ENCODE data around the gene MOCS1.

DNA sequence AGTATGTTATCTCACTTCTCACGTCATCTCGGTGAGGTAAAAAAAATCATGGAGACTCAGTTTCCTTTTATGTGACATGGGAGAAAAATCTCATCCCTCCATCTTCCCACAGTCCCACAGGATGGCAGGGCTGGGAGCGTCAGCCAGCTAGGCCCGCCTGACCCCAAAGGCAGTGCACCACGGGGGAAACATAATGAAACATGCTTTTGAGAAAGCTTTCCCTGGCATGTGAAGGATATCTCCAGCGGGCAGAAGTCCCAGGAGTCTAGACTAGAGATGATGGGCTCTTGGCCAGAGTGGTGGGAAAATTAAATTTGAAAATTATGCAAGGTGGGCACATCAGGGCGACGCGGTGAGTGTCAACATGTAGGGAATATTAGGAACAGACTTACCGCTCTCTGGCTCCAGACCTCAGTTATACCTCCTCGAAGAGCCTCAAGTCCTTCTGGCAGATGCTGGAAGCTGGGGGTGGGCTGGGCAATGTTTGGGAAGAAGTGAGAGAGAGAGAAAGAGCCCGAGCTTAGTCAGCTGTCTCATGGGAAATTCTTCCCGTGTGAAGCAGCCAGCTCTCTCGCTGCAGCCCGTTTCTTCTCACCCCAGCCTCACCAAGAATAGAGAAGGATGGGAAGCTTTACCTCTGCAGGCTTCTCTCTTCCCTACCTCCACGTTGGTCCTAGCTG is 52.3 kb downstream of the MOCS1 start:
- no peak for TF ChIP-seq CTCF (IDR thresholded peaks at IDR 0.05)
- TF ChIP-seq ELF1 (IDR thresholded peaks at IDR 0.05): no peak
- TF ChIP-seq SMC3 (IDR thresholded peaks at IDR 0.05; ENCODE audit: low read depth, low read length): no peak

Data from SK-N-SH (cell line).